Measurements from ENCODE around the gene ADAMTS6.

DNA sequence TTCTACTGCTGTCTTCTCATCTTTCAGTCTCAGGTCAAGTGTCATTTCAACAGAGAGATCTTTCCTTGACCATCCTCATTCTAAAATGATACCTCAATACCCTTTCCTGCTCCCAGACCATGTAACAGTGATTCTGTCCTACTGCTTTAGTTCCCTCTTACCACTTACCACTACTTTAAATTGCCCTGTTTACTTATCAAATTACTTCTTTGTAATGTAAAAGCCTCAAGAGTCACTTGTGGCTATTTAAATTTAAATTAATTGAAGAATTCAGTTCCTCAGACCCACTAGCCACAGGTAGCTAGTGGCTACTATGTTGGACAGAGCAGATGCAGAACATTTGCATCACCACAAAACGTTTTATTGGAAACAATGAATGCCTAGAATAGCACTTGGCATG is 217.3 kb downstream of the ADAMTS6 start:
- TF ChIP-seq CEBPB (IDR thresholded peaks at IDR 0.05): no peak
- no peak for TF ChIP-seq RAD21 (IDR thresholded peaks at IDR 0.05; ENCODE audit: low read depth)

Measured in Ishikawa (cell line).